Aorta (tissue), 5 donors: ENCODE results near the gene ARHGEF11. TPM values are rescaled to one million over a fixed set of nuclear protein-coding genes. Genes with fewer than 3 reads are reported as not detected.

Source experiments
- ATAC-seq: fragments of 200-7000 bp; cut with Tn5 transposase; one replicate; pipeline ENCODE4 v1.9.1; 2022; ENCODE audit warnings: moderate library complexity; ENCODE audit not compliant: low FRiP score
- DNase-seq, 2 donors: peaks; one replicate each; pipeline ENCODE4 v3.0.0-alpha.2; 2020
- H3K27ac ChIP-seq, 2 donors: one replicate each; pipeline ENCODE4 v1.5.1; 2013; ENCODE audit warnings: low read length in 2 of 2, mild to moderate bottlenecking in 2 of 2, moderate library complexity in 2 of 2, control low read depth in 1 of 2, inconsistent platforms in 1 of 2, low read depth in 1 of 2
- H3K27me3 ChIP-seq, 2 donors: one replicate each; pipeline ENCODE4 v1.6.1; 2013; ENCODE audit warnings: control low read depth in 1 of 2, low read length in 1 of 2, mild to moderate bottlenecking in 1 of 2, moderate library complexity in 1 of 2; ENCODE audit not compliant: insufficient read depth in 2 of 2, control insufficient read depth in 1 of 2
- H3K36me3 ChIP-seq, 2 donors: one replicate each; pipeline ENCODE4 v1.6.1; 2013; ENCODE audit warnings: control low read depth in 1 of 2, low read length in 1 of 2, mild to moderate bottlenecking in 1 of 2; ENCODE audit not compliant: insufficient read depth in 2 of 2, control insufficient read depth in 1 of 2
- H3K4me1 ChIP-seq, 2 donors: one replicate each; pipeline ENCODE4 v1.6.1; 2013; ENCODE audit warnings: low read length in 2 of 2, control low read depth in 1 of 2, mild to moderate bottlenecking in 1 of 2, moderate library complexity in 1 of 2; ENCODE audit not compliant: insufficient read depth in 2 of 2, control insufficient read depth in 1 of 2
- H3K4me3 ChIP-seq, 2 donors: one replicate each; pipeline ENCODE4 v1.5.1; 2013; ENCODE audit warnings: low read length in 2 of 2, control low read depth in 1 of 2, mild to moderate bottlenecking in 1 of 2
- H3K9me3 ChIP-seq: one replicate; pipeline ENCODE4 v1.6.1; 2013; ENCODE audit warnings: mild to moderate bottlenecking, low read length; ENCODE audit not compliant: control insufficient read depth
- WGBS, 2 donors: extraction: QIAGEN DNeasy Blood & Tissue Kit; methylation state at CpG; one replicate each; pipeline ENCODE4 v1.1.7; 2013; 5-methylcytosine and 5-hydroxymethylcytosine counted together
- intact Hi-C, 2 donors: fragments of 100-400 bp; cut with DNase I; formaldehyde crosslinking; loops; one replicate each; pipeline versions ENCODE4 v1.14.2 to v1.15.0; 2022
- polyA plus RNA-seq, 2 donors: library from polyadenylated mRNA; stranded (reverse); fragments of 200-250 nt; gene quantifications; one replicate each; pipeline ENCODE4 v1.2.3, GENCODE V29; 2013
- total RNA-seq, 2 donors: library from RNA; stranded (reverse); fragmentation: NEBNext Ultra II Directional; extraction: Animal tissue kit (Norgen Biotek cat#: 25700); gene quantifications; one replicate each; pipeline ENCODE4 v1.2.1, GENCODE V29; 2021
- donor health status: healthy with polysubstance abuse.
- donor health status: Bipolar disorder and iron deficiency.
- donor health status: DM: no; HTN: no; CAD: no.
- donor health status: DM: no; HTN: no; CAD: no.
- donor health status: DM: yes; HTN: yes; CAD: no.

ARHGEF11 gene
- total and polyA plus RNA-seq, 4 donors, result 9.3 to 47.8 (median 24.6) TPM

GRCh38 chr1:156908541-156908940 is 137.0 kb downstream of the ARHGEF11 start:
- H3K27ac ChIP-seq, result no peak overlapping the region
- no peaks in the 10 kb centered on the region for H3K4me1 ChIP-seq
- peak in 1 of 2 donors; percentile 40 for DNase-seq
- H3K9me3 ChIP-seq, result no peaks in the 10 kb centered on the region
- ATAC-seq, result no peak
- no peak overlapping the region for H3K4me3 ChIP-seq
- no peaks in the 10 kb centered on the region for H3K36me3 ChIP-seq
- intact Hi-C loops, result no loop called here
- H3K27me3 ChIP-seq, result no peaks in the 10 kb centered on the region
- WGBS, 2 donors, result 82 to 90% methylated on average over 26 to 29 of the region's 29 CpGs

GRCh38 chr1:156906206-156906906 is 139.2 kb downstream of the ARHGEF11 start:
- Histone ChIP-seq H3K9me3 (no peaks in the 10 kb centered on the region), H3K4me3 (no peak overlapping the region), H3K27ac (no peak overlapping the region), H3K4me1 (no peaks in the 10 kb centered on the region), H3K27me3 (no peaks in the 10 kb centered on the region), H3K36me3 (no peaks in the 10 kb centered on the region)
- no peak for DNase-seq
- WGBS, 2 donors, result 94 to 96% methylated on average over 16 of the region's 16 CpGs
- ATAC-seq, result no peak
- intact Hi-C loops, result no loop called here

- H3K27me3 ChIP-seq, result no peaks in the 10 kb centered on the region
- ATAC-seq (no peak), DNase-seq (peak in 1 of 2 donors; percentile 24)
- H3K27ac ChIP-seq, result no peak overlapping the region
- intact Hi-C loops, result no loop called here
- no peaks in the 10 kb centered on the region for H3K9me3 ChIP-seq
- no peak overlapping the region for H3K4me3 ChIP-seq
- 65 to 91% methylated on average over 4 of the region's 4 CpGs for WGBS, 2 donors
- H3K4me1 ChIP-seq, result no peaks in the 10 kb centered on the region
- H3K36me3 ChIP-seq, result no peaks in the 10 kb centered on the region
Observed at GRCh38 chr1:156905651-156906050, 139.9 kb downstream of the ARHGEF11 start.

- H3K27ac ChIP-seq, result no peak overlapping the region
- no peak for DNase-seq
- WGBS, 2 donors, result 89 to 92% methylated on average over 16 of the region's 16 CpGs
- no peaks in the 10 kb centered on the region for H3K36me3 ChIP-seq
- no peaks in the 10 kb centered on the region for H3K4me1 ChIP-seq
- H3K9me3 ChIP-seq, result no peaks in the 10 kb centered on the region
- no peak overlapping the region for H3K4me3 ChIP-seq
- no peak for ATAC-seq
- no peaks in the 10 kb centered on the region for H3K27me3 ChIP-seq
- intact Hi-C loops, result no loop called here
Observed at GRCh38 chr1:156905176-156905575, 140.4 kb downstream of the ARHGEF11 start.

GRCh38 chr1:156904187-156904959 is 141.2 kb downstream of the ARHGEF11 start:
- DNase-seq (peak in 1 of 2 donors; percentile 69), ATAC-seq (no peak)
- H3K9me3 ChIP-seq, result no peaks in the 10 kb centered on the region
- no peak overlapping the region for H3K27ac ChIP-seq
- no peaks in the 10 kb centered on the region for H3K27me3 ChIP-seq
- 84 to 86% methylated on average over 19 of the region's 19 CpGs for WGBS, 2 donors
- intact Hi-C loops, result no loop called here
- H3K36me3 ChIP-seq, result no peaks in the 10 kb centered on the region
- no peaks in the 10 kb centered on the region for H3K4me1 ChIP-seq
- H3K4me3 ChIP-seq, result no peak overlapping the region

- Histone ChIP-seq H3K27ac (no peak overlapping the region), H3K36me3 (no peaks in the 10 kb centered on the region), H3K4me1 (no peaks in the 10 kb centered on the region), H3K27me3 (no peaks in the 10 kb centered on the region), H3K9me3 (no peaks in the 10 kb centered on the region), H3K4me3 (no peak overlapping the region)
- ATAC-seq (no peak), DNase-seq (no peak)
- 81 to 88% methylated on average over 15 of the region's 15 CpGs for WGBS, 2 donors
- intact Hi-C loops, result no loop called here
Observed at GRCh38 chr1:156903328-156904091, 142.0 kb downstream of the ARHGEF11 start.

- Histone ChIP-seq H3K4me1 (no peaks in the 10 kb centered on the region), H3K27ac (no peak overlapping the region), H3K27me3 (no peaks in the 10 kb centered on the region), H3K9me3 (no peaks in the 10 kb centered on the region), H3K36me3 (no peaks in the 10 kb centered on the region), H3K4me3 (no peak overlapping the region)
- intact Hi-C loops, result no loop called here
- ATAC-seq (no peak), DNase-seq (no peak)
- WGBS, 2 donors, result 76 to 85% methylated on average over 22 to 23 of the region's 23 CpGs
Observed at GRCh38 chr1:156901966-156902915, 143.3 kb downstream of the ARHGEF11 start.

- ATAC-seq (no peak), DNase-seq (no peak)
- H3K36me3 ChIP-seq, result no peaks in the 10 kb centered on the region
- H3K27ac ChIP-seq, result no peak overlapping the region
- no peak overlapping the region for H3K4me3 ChIP-seq
- H3K27me3 ChIP-seq, result no peaks in the 10 kb centered on the region
- 91 to 96% methylated on average over 4 of the region's 4 CpGs for WGBS, 2 donors
- H3K4me1 ChIP-seq, result no peaks in the 10 kb centered on the region
- intact Hi-C loops, result no loop called here
- no peaks in the 10 kb centered on the region for H3K9me3 ChIP-seq
Observed at GRCh38 chr1:156901590-156901900, 144.0 kb downstream of the ARHGEF11 start.
